Measurements from ENCODE around the gene TPRX2.
"Not testable (repeated sequence)": the region's sequence is repeated elsewhere in the genome, so short reads cannot be mapped to it uniquely, and the experiment has no call there.

The TPRX2 gene

DNA sequence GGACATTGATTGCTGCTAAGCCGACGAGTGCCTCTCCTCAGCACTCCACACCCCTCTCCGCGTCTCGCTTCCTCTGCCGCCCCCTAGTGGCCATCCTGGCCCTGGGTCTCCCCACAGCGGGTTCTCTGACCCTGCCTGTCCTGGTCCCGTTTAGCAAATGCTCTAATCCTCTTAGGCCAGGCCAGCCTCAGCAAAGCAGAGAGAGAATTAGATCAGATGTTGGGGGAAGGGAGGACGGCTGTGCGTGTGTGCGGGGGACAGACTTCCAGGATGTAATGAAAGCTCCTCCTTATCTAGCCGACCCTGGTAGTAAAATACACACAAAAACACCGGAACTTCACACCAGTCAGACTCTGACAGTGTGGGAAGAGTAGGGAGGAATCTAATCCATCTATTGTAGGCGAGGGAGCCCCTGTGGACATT lies 4.5 kb downstream of the TPRX2 start:
- peak; percentile 89 for DNase-seq

DNA sequence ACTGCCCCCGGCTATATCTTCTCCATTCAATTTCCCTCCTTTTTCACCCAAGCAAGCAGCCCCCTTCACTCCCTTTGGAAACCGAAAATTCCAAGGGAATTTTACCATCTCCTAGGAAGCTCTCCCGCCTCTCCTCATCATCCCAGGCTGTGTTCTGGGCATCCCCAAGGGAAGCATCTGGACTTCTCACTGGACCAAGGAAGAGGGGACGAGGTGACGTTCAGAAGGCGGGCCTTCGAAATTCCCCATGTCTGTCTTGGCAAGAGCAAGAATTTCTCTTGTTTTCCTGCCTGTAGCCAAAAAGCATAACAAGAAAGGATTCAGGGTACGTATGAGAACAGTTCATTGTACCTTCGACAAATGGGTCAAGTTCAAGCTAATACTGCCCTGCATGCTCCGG lies 6.1 kb downstream of the TPRX2 start:
- DNase-seq, result no peak

DNA sequence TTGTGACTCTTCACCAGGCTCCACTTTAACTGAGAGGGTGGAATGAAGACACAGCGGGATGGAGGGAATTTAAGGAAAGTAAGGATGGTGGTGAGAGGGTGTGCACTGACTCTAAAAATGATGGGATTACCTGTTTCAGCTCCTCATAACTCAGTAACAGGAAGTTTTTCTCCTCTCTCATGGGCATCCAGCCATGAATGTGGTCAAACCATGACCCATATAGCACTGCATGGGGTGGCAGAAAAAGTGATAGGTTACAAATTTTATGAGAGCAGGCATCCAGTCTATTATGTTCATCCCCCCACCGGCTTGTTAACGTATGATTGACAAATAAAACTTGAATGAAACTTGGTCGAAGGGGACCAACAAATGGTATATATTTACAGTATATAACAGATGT lies 19.9 kb downstream of the TPRX2 start:
- DNase-seq, result no peak

DNA sequence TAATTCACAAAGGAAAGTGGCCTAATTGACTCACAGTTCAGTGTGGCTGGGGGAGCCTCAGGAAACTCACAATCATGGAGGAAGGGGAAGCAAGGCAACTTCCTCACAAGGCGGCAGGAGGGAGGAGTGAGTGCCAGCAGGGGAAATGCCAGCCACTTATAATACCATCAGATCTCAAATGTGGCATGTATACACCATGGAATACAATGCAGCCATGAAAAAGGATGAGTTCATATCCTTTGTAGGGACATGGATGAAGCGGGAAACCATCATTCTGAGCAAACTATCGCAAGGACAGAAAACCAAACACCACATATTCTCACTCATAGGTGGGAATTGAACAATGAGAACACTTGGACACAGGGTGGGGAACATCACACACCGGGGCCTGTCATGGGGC lies 20.4 kb downstream of the TPRX2 start:
- not testable (repeated sequence) for DNase-seq

DNA sequence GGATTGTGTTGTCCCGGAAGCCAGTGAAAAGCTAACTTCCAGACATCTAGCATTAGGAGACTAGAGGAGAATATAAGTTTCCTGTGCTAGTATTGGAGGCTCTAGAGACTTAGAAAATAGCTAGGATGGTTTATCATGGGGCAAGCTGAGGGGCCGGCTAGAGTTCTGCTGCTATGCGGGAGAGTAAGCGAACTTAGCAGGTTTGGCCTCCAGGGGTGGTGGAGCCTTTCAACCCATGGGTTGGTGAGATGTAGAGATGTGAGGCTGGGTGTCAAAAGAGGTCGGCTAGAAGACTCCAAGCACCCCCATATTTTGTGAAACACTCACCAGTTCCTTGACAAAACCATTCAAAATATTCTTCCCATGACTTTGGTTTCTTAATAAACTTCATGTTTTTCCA lies 22.7 kb downstream of the TPRX2 start:
- no peak for DNase-seq

DNA sequence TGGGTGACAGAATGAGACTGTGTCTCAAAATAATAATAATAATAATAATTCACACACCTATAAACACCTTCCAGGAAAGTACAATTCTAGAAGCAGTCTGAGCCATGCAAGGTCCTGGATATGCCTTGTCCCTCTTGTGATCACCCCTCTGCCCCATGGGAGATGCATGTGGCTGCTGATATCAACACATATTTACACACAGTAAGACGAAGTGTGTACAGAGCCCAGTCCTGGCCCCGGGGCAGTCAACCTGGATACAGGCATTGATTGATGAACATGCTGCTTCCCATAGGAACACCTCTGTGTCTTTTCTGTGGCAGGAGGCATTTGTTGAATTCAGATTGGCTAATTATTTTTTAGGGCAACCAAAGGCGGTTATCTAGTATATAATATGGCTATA lies 23.9 kb downstream of the TPRX2 start:
- no peak for DNase-seq

DNA sequence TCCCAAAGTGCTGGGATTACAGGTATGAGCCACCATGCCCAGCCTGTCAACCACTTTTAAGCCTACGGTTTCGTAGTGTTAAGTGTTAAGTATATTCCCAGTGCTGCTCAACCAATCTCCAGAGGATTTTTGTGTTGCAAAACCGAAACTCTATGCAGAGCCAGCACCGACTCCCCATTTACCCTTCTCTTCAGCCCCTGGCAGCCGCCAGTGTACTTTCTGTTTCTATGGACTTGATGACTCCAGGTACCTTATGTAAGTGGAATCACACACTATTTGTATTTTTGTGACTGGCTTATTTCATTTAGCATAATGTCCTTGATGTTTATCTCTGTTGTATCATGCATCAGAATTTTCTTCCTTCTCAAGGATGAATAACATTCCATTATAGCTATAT lies 26.0 kb downstream of the TPRX2 start:
- no peak for DNase-seq

DNA sequence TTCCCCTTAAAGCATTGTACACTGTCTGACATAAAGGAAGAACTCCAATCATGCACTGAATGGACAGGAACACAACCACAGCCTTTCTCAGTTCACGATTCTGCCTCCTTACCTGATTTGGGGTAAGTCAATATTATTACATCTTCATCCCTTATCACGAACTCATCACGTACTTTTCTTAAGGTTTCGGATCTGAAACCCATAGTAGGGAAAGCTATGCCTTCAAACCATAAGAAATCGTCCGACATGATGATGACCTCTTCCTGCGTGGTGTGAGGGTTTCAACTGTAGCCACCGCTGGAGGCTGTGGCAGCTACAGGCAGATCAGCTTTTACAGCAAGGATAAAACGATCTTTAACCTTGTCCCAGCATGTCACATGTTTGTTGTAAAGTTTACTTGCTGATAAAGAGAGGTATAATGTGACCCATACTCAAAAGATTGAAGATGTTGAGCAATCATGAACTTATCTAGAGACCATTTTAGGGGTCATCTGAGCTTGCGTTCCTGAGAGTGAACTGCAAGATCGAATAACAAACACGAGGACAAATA lies 27.1 kb downstream of the TPRX2 start, which contains the start of gene SULT2A1:
SULT2A1 (minus strand) TSS at position 306 of the 550 bp plus-strand sequence; CDS start at position 248, 58 bp downstream.
- DNase-seq, result no peak

DNA sequence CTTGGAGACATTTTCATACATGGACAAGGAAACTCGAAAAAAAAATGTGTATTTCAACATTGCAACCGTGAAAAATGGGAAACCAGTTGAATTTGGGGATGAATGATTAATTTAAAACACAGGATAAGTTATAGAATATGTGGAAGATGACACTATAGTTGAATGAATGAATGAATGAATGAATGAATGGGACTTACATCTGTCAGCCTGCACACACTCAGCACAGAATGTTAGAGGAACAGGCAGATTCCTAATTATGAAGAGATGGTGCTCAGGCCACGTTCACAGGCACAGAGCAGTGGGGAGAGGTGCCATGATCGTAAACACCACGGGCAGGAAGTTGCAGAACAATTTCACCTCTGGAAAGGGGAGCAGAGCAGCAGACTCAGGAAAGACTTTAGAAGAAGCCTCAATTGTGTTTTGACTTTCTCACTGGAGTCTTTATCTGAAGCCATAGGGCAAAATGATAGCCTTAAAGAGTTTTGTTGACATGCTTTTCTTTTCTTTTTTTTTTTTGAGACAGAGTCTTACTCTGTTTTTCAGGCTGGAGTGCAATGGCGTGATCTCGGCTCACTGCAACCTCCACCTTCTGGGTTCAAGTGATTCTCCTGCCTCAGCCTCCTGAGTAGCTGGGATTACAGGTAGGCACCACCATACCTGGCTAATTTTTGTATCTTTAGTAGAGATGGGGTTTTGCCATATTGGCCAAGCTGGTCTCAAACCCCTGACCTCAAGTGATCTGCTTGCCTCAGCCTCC lies 32.0 kb downstream of the TPRX2 start:
- no peak for DNase-seq

DNA sequence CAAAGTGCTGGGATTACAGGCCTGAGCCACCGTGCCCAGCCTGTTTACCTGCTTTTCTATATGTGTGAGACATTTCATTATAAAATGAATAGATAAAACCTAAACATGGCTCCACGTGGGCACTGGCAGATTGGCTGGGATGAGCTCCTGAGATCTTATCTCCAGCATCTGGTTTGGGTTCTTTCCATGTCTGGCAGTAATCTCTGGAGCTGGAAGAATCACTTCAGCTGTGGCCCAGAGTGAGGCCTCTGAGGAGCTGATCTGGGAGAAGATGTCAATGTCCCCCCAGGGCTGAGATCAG lies 32.5 kb downstream of the TPRX2 start:
- no peak for DNase-seq

DNA sequence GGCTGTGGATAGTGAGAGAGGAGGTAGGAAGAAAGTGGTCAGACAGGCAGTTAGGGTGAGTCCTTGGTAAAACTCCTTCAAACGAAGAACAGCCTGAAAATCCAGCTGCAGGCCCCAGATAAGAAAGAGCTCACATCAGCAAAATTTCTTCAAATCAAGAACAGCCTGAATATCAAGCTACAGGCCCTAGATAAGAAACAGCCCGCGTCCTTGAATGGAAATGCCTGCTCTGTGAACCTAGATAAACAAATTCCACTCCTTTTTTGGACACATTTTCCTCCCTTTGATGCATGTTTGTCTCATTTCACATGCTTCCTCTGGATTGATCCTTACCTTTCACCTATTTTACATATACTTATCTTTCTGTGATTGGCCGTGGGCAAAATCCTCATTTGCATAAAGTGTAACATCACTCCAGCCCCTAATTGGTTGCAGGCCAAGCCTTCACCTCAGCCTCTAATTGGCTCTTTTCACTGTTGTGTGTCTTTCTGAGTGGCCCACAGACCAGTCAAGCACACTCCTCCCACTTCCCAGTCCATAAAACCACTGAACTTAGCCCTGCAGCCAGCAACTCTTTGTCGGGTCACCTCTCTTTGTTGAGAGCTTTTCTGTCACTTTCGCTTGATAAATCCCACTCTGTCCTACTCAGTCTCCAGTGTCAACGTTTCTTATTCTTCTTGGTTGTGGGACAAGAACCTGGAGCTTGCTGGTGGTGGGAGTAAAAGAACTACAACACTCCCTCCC lies 33.1 kb downstream of the TPRX2 start:
- no peak for DNase-seq

DNA sequence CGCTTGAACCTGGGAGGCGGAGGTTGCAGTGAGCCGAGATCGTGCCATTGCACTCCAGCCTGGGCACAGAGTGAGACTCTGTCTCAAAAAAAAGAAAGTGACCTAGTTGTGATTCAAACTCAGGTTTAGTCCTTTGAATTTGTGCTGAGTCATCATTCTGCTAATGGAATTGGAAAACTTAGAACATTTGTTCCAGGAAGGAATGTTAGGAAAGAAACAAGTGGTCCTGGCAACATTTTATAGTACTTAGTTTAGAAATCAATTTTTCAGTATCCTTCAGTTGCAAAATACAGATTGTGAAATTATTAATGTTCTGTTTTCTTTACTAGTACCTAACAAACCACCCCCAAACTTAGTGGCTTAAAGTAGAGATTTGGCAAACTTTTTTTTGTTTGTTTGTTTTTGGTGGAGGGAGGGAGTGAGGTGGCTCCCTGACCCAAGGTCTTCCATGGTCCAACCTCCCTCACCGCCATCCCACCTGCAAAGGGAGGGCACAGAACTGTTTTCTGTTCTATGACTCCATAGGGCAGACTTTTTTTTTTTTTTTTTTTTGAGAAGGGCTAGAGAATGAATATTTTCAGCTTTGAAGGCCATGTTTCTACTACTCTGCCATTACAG lies 36.2 kb downstream of the TPRX2 start:
- DNase-seq, result no peak

DNA sequence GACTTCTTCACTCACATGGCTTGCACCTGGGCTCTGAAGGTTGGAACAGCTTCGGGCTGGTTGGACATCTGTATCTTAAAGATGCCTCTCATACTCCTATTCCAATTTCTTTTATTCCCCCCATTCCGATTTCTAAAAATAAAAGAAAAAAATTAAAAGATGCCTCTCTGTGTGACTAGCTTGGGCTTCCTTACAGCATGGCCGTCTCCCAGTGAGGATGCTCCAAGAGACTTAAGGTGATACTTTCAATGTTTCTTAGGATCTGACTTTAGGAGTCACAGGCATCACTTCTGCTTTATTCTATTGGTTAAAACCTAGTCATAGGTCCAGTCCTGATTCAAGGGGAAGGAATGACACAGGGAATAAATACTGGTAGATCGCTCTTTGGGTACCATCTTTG lies 37.0 kb downstream of the TPRX2 start:
- no peak for DNase-seq

DNA sequence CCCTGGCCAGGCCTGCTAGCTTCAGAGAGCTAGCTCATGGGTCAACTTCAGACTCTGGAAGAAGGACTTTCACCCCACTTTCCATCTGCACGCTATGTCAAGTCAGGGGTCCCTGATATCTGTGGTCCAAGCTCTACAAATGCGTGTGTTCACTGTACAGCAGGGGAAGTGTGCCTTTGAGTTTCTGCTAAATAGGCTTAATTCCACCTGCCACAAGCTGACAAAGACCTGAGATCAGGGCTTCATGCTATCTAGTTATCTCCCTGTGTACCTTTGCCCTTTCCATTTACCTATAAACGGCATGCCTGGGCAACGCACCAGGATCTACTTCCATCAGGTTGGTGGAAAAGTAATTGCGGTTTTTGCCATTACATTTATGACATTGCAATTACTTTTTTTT lies 37.7 kb downstream of the TPRX2 start:
- no peak for DNase-seq

DNA sequence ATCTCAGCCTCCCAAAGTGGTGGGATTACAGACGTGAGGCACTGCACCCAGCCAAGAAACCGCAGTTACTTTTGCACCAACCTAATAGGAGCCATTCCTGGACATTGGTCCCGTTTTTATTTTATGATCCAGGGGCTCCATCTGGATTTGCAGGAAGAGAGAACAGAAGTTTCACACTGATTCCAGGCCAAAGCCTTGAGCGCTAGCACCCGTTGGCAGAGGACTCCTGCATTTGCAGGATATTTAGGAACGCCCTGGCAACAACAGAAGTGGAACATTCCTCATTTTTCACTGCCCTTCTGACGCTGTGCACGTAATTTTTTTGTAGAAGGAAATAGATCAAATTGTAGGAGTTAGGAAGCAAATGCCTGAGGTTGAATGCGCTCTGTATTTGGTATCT lies 38.8 kb downstream of the TPRX2 start:
- DNase-seq, result no peak

DNA sequence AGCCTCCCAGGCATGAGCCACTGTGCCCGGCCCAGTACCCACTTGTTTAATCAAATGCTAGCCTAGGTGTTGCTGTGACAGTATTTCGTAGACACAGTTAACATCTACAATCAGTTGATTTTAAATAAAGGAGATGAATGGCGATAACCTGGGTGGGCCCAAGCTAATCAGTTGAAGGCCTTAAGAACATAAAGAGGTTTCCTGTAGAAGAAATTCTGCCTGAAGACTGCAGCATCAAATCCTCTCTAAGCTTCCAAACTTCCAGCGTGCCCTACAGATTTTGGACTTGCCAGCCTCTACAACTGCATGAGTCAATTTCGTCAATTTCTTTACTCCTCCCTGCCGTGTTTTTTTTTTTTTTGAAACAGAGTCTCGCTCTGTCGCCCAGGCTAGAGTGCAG lies 40.3 kb downstream of the TPRX2 start:
- no peak for DNase-seq

DNA sequence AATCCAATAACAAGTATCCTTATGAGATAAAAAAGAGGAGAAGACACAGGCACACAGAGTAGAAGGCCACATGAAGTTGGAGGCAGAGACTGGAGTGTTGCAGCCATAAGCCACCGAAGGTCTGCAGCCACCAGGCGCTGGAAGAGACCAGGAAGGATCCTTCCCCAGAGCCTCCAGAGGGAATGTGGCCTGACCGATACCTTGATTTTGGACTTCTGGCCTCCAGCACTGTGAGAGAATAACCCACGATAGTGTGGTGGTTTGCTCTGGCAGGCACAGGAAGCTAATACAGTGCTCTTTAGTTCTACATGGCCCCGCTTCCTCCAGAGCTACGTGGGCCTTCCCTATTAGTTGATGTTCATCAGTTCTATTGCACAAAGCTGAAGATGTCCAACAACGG lies 42.3 kb downstream of the TPRX2 start:
- no peak for DNase-seq

DNA sequence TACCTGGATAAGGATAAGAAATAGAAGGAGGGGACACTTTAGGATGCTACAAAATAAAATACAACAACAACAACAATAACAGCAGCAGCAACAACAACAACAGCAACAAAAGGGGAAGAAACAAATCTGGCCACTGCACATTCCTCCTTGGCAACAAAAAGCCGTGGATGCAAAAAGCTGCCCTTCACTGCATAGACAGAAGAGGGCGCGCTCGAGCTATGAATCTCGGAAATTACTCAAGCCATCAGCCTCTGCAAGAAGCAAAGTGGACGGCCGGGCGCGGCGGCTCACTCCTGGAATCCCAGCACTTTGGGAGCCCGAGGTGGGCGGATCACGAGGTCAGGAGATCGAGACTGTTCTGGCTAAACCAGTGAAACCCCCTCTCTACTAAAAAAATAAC lies 50.3 kb downstream of the TPRX2 start:
- DNase-seq, result peak; percentile 60

DNA sequence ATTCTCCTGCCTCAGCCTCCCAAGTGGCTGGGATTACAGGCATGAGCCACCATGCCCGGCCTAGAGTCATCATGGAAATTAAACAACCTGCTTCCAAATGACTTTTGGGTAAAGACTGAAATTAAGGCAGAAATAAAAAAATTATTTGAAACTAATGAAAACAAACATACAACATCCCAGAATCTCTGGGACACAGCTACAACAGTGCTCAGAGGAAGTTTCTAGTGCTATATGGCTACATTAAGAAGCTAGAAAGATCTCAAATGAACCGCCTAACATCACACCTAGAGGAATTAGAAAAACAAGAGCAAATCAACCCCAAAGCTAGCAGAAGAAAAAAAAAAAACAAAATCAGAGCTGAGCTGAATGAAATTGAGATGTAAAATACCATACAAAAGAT lies 51.2 kb downstream of the TPRX2 start:
- DNase-seq, result not testable (repeated sequence)
